GM18511 (cell line): ENCODE results near the gene IRX5.

Experiments
- ATAC-seq: cut with Tn5 transposase; IDR thresholded peaks from one replicate; pipeline ENCODE4 v1.9.1; 2021; ENCODE audit warnings: mild to moderate bottlenecking, moderate library complexity; ENCODE audit not compliant: unreplicated experiment

Gene IRX5

GRCh38 chr16:54929090-54930004 lies 1.3 kb upstream of the IRX5 start:
- peak; percentile 91 for ATAC-seq

- no peak for ATAC-seq
Observed at GRCh38 chr16:54930869-54931119, 129 bp downstream of the IRX5 start.

DNA sequence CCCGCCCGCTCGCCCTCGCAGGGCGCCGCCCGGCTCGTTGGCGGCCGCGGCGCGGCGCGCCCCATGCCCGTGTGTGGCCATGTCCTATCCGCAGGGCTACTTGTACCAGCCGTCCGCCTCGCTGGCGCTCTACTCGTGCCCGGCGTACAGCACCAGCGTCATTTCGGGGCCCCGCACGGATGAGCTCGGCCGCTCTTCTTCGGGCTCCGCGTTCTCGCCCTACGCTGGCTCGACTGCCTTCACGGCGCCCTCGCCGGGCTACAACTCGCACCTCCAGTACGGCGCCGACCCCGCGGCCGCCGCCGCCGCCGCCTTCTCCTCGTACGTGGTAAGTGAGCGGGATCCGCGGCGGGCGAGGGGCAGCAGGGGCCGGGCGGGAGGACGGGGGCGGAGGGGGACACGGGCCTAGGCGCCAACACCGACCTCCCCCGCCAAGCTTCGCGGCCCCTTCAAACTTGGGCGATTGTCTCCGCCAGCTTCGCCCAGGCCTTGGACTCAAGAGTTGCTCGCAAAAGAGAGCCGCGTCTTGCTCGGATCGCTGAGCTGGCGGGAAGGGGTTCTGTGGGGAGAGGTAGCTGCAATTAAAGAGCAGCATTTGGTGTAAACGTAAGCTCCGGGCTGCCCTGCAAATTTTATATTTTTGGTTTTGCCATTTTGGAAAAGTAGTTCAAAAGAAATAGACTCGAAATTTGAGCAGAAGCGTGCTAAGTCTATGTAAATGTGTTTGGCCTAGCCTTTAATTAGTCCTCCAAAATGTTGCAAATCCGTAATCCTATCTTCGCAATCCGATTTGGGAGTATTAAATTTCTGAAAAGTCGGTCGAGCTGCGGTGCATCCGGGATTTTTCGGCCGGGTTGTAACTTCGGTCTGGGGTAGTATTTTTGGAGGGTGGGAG lies 702 bp downstream of the IRX5 start:
- ATAC-seq: no peak

DNA sequence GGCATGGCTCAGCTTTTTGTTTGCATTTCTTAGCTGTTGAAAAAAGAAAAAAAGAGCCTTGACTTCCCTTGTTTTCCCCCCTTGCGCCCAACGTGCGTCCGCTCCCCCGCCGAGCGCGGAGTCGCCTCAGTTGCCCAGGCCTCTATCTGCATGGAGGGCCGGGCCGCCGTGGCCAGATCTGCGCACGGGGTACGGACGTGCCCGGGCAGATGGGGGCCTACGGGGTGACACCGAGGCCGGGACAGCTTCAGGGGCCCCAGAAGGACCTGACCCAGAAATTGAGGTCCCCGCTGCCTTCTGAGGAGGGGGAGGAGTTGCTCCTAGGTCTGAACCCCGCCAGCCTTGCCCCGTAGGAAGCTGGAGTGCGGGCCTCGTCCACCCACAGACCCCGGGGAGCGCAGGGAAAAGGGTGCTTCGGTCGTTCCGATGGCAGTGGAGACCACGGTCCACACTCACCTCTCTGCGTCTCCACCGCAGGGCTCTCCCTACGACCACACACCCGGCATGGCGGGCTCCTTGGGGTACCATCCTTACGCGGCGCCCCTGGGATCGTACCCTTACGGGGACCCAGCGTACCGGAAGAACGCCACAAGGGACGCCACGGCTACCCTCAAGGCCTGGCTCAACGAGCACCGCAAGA lies 1.5 kb downstream of the IRX5 start:
- no peak for ATAC-seq

DNA sequence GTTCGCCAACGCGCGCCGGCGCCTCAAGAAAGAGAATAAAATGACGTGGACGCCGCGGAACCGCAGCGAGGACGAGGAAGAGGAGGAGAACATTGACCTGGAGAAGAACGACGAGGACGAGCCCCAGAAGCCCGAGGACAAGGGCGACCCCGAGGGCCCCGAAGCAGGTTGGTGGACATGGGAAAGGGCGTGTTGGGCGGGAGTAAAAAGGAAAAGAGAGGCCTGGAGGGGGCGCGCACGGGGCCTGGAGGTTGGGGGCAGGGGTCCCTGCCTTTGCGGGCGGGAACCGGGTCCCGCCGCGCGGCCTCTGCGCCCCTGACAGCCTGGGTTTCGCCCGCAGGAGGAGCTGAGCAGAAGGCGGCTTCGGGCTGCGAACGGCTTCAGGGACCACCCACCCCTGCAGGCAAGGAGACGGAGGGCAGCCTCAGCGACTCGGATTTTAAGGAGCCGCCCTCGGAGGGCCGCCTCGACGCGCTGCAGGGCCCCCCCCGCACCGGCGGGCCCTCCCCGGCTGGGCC lies 2.1 kb downstream of the IRX5 start:
- no peak for ATAC-seq

DNA sequence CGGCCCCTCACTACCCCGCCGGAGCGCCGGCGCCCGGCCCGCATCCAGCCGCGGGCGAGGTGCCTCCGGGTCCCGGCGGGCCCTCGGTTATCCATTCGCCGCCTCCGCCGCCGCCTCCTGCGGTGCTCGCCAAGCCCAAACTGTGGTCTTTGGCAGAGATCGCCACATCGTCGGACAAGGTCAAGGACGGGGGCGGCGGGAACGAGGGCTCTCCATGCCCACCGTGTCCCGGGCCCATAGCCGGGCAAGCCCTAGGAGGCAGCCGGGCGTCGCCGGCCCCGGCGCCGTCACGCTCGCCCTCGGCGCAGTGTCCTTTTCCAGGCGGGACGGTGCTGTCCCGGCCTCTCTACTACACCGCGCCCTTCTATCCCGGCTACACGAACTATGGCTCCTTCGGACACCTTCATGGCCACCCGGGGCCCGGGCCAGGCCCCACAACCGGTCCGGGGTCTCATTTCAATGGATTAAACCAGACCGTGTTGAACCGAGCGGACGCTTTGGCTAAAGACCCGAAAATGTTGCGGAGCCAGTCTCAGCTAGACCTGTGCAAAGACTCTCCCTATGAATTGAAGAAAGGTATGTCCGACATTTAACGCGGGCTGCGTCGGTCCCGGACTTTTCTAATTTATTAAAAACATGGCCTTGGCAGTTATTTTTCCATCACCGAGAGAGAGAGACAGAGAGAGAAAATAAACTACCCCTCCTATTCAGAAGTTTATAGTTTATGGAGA lies 2.8 kb downstream of the IRX5 start:
- no peak for ATAC-seq

- no peak for ATAC-seq
Observed at GRCh38 chr16:54934481-54935265, 4.0 kb downstream of the IRX5 start.

DNA sequence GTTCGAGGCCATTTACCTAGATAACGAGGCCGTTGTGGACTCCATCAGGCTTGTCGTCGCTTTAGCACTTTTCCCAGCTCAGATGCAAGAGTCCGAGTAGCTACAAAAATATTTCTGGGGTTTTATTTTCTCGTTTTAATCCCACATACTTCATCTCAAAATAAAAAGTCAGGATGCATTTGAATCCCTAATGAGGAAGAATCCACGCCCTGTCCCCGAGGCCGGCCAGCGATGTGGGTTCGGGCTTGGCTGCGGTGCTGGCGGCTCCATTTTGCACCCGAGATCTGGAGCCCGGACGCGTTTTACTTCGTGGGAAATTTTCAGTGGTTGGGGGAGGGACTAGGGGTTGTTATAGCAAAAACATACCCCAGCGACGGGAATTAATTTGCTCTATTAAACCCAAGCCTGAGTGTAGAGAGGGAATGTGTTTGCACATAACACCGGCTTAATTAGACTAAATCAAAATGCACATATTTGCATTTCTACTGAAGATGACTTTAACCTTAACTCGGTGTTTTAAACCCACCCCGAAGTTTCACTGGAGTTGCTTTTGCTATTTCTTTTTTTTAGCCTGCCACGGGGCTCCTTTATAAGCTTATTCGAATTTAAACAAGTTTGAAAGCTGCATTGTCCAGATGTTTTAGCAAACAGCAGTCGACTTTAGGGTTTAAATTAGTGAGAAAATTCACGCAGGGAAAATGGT lies 4.8 kb downstream of the IRX5 start:
- no peak for ATAC-seq

GRCh38 chr16:54936201-54936978 lies 5.7 kb downstream of the IRX5 start:
- no peak for ATAC-seq

GRCh38 chr16:54936979-54937670 lies 6.5 kb downstream of the IRX5 start:
- ATAC-seq: no peak

DNA sequence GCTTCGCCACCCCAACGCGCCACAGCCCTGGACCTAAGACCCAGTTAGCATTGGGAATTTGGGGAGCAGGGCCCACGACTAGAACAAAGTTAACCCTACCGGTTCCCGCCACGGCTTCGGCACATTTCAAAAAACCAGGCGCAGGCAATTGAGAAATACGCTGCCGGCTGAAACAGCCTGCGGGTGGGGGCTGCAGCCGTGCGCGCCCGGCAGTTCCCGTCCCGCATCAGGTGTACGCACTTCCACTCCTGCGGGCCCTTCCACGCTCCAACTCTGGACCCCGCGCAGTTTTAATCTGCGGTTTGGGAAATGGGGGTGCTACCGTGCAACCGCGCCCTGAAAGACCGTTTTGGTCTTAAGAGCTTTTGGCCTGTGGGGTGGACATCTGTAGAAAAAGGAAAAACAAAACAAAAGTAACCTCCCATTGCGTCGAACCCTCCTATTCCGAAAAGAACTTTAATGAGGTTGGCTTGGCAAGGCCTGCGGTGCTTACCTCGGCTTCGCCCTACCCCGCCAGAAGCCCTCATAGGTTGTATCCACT lies 7.1 kb downstream of the IRX5 start:
- ATAC-seq: no peak

GRCh38 chr16:54938212-54939028 lies 7.8 kb downstream of the IRX5 start:
- ATAC-seq: no peak

DNA sequence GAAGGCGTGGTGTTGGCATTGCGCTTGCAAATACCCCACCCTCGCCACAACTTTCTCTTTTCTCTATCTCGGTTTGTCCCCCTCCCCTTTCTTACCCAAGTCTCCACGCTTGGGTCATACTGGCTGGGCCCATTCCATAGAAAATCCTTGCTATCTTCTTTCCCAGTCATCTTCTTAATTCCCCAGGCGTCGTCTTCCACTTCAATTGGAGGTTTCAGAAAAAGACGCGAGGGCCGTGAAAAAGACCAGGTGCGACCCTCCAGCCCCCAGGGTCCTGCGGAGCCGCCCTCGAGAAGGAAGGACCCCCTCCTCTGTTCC lies 8.3 kb downstream of the IRX5 start:
- no peak for ATAC-seq

DNA sequence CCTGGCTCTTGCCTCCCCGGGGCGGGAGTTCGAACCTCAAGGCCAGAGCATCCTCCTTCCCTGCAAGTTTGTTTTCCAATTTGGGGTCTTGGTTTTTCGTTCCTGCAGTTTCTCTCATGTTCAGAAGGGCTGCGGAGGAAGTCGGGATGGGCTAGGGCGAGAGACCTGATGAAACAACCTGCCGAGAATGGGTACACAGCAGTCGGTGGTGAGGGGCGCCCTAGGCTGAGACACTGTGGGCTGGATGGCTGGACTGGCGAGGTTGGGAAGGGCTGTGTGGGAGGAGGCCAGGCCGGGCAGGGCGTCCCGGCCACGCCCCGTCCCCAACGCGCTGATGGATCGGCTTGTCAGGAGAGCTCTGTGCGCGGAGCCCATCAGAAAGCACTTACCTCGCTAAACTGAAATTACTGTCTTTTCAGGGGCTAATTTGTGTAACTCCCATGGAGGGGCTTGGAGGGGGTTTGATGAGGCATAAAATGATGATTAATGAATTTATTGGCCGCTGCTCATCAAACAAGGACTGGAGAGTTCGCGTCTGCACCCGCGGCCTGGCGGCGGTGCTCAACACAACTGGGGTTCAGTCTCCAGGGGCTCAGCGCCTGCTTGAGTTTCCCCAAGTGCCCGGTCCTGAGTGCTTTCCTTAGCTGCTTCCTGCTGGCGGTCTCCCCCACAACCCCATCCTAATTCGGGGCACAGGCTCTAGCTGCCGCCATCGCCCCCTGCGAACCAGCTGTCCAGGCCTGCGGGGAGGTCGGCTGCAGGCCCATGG lies 9.0 kb downstream of the IRX5 start:
- ATAC-seq: no peak

- ATAC-seq: no peak
Observed at GRCh38 chr16:54940279-54940604, 9.6 kb downstream of the IRX5 start.

GRCh38 chr16:54942353-54942943 lies 11.8 kb downstream of the IRX5 start:
- ATAC-seq: no peak
